Coronary artery (tissue), 2 donors: ENCODE results near the gene PRKCG.
A peak's percentile ranks its signal among the peaks of the same experiment; 100 is the strongest.

Source experiments
- DNase-seq: peaks from one replicate; pipeline ENCODE4 v3.0.0-alpha.2; 2017; ENCODE audit warnings: low spot score
- H3K27ac ChIP-seq, 2 donors: fragments of 200-600 bp; sonication (generic); one replicate each; pipeline ENCODE4 v1.5.1; 2016 to 2019
- H3K4me3 ChIP-seq: fragments of 200-600 bp; sonication (generic); 2 replicates; pipeline ENCODE4 v1.5.1; 2016; ENCODE audit warnings: mild to moderate bottlenecking, moderate library complexity
- CTCF ChIP-seq: fragments of 200-600 bp; sonication (generic); IDR thresholded peaks from one replicate; pipeline ENCODE4 v1.5.1; 2019; ENCODE audit warnings: antibody characterized with exemption

Gene PRKCG

GRCh38 chr19:53908106-53908934 is 26.3 kb downstream of the PRKCG start:
- DNase-seq, result no peak
- H3K27ac ChIP-seq, result no peak overlapping the region

GRCh38 chr19:53908935-53909415 is 27.0 kb downstream of the PRKCG start, which contains the start of gene CACNG7:
CACNG7 (plus strand) TSS chr19:53909278; CDS start chr19:53912832, 3,554 bp downstream.
- peak within 1 kb of the TSS; percentile 48 for H3K4me3 ChIP-seq
- TF ChIP-seq CTCF, result no peak
- DNase-seq, result no peak
- no peak within 1 kb of the TSS for H3K27ac ChIP-seq

More at GRCh38 chr19:53908106-53908934, 26.3 kb downstream of the PRKCG start:
- H3K4me3 ChIP-seq, result peak overlapping the region; percentile 48
- no peak for TF ChIP-seq CTCF

- DNase-seq, result no peak
- Histone ChIP-seq H3K27ac (no peak overlapping the region), H3K4me3 (peak overlapping the region; percentile 6)
- TF ChIP-seq CTCF, result no peak
These were observed 27.6 kb downstream of the PRKCG start for GRCh38 chr19:53909471-53910169.

- H3K27ac ChIP-seq, result no peak overlapping the region
- H3K4me3 ChIP-seq, result no peak overlapping the region
- no peak for TF ChIP-seq CTCF
- no peak for DNase-seq
These were observed 28.1 kb downstream of the PRKCG start for GRCh38 chr19:53910170-53910518.

GRCh38 chr19:53912653-53913052 is 30.7 kb downstream of the PRKCG start:
- Histone ChIP-seq H3K27ac (no peak overlapping the region), H3K4me3 (no peak overlapping the region)
- DNase-seq, result no peak
- no peak for TF ChIP-seq CTCF

GRCh38 chr19:53915000-53915399 is 33.0 kb downstream of the PRKCG start:
- TF ChIP-seq CTCF, result no peak

More at GRCh38 chr19:53915000-53915399, 33.0 kb downstream of the PRKCG start:
- Histone ChIP-seq H3K27ac (no peak overlapping the region), H3K4me3 (no peak overlapping the region)
- no peak for DNase-seq
